HG03457 (cell line): ENCODE results near the gene ACP7.
"Not testable (repeated sequence)": the region's sequence is repeated elsewhere in the genome, so short reads cannot be mapped to it uniquely, and the experiment has no call there.

Source experiments
- ATAC-seq: cut with Tn5 transposase; IDR thresholded peaks from one replicate; pipeline ENCODE4 v1.9.1; 2021; ENCODE audit warnings: moderate number of reproducible peaks; ENCODE audit not compliant: unreplicated experiment

Gene ACP7

GRCh38 chr19:39074942-39075341 is 9.2 kb upstream of the ACP7 start:
- no peak for ATAC-seq

- ATAC-seq = no peak
Measured at GRCh38 chr19:39077323-39077722, 6.8 kb upstream of the ACP7 start.

GRCh38 chr19:39078436-39079200 is 5.5 kb upstream of the ACP7 start:
- no peak for ATAC-seq

- ATAC-seq = no peak
Measured at GRCh38 chr19:39080431-39080830, 3.7 kb upstream of the ACP7 start.

- ATAC-seq = no peak
Measured at GRCh38 chr19:39082167-39082566, 2.0 kb upstream of the ACP7 start.

GRCh38 chr19:39082745-39083598 is 1.2 kb upstream of the ACP7 start:
- ATAC-seq = no peak

- no peak for ATAC-seq
Measured at GRCh38 chr19:39083599-39083982, 577 bp upstream of the ACP7 start.

GRCh38 chr19:39084732-39085080 is 538 bp downstream of the ACP7 start:
- ATAC-seq = no peak

GRCh38 chr19:39085392-39085791 is 1.2 kb downstream of the ACP7 start:
- ATAC-seq = no peak

GRCh38 chr19:39086386-39086785 is 2.2 kb downstream of the ACP7 start:
- no peak for ATAC-seq

- ATAC-seq = no peak
Measured at GRCh38 chr19:39087907-39088686, 3.9 kb downstream of the ACP7 start.

GRCh38 chr19:39090016-39090415 is 5.8 kb downstream of the ACP7 start:
- ATAC-seq = not testable (repeated sequence)

- ATAC-seq = no peak
Measured at GRCh38 chr19:39090881-39091280, 6.7 kb downstream of the ACP7 start.

GRCh38 chr19:39095799-39096540 is 11.8 kb downstream of the ACP7 start:
- ATAC-seq = not testable (repeated sequence)

- no peak for ATAC-seq
Measured at GRCh38 chr19:39097299-39097698, 13.1 kb downstream of the ACP7 start.

- ATAC-seq = no peak
Measured at GRCh38 chr19:39097721-39098120, 13.6 kb downstream of the ACP7 start.

- no peak for ATAC-seq
Measured at GRCh38 chr19:39098365-39099269, 14.4 kb downstream of the ACP7 start.

GRCh38 chr19:39099341-39099740 is 15.2 kb downstream of the ACP7 start:
- no peak for ATAC-seq

- no peak for ATAC-seq
Measured at GRCh38 chr19:39100500-39101166, 16.5 kb downstream of the ACP7 start.
